GM20000 (cell line): ENCODE measurements around the gene CDK11B.
"Not testable (repeated sequence)": the region's sequence is repeated elsewhere in the genome, so short reads cannot be mapped to it uniquely, and the experiment has no call there.

Experiments used
- DNase-seq: peaks from one replicate; pipeline ENCODE4 v3.0.0; 2012; ENCODE audit warnings: low spot score
- TF ChIP-seq, protein P1 (sequence below): IDR thresholded peaks from 2 replicates; pipeline ENCODE4 v1.5.1; 2012; ENCODE audit warnings: mild to moderate bottlenecking, control low read depth; ENCODE audit errors: extremely low read depth, missing control alignments

The CDK11B gene

DNA sequence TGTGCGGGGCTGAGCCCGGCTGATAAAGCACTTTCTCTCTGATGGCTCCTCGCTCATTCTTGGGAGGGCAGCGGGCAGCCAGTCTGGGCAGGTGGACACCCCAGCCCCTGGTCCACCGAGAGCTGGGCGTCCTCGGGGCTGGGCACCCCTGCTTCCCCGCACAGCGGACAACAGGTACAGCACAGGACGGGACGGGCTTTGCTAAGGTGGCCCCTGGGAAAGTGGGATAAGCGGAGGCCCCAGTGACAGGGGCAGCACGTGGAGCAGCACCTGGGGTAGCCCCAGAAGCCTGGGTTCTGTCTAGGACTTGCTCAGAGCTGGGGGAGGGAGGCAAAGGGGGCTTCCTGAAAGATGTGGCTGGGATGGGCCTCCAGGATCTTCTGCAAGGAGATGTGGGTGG, 24.2 kb downstream of the CDK11B start:
- not testable (repeated sequence) for DNase-seq

DNA sequence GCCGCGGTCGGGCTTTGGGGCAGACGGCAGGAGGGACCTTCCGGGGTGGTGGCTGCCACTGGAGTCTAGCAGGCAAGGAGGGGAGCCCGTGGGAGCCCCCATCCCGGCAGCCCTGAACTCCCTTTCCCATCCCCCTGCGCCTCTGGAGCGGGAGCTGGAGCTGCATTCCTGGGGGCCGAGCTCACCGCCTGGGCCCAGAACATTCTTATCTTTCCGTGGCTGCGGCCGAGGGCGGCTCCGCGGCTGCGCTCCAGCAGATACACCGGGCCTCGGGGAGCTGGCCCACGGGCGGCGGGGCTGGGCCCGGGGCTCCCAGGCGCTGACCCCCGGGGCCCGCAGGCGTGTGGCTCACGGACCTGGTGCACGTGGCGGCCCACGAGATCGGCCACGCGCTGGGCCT, 25.4 kb downstream of the CDK11B start:
- not testable (repeated sequence) for DNase-seq

DNA sequence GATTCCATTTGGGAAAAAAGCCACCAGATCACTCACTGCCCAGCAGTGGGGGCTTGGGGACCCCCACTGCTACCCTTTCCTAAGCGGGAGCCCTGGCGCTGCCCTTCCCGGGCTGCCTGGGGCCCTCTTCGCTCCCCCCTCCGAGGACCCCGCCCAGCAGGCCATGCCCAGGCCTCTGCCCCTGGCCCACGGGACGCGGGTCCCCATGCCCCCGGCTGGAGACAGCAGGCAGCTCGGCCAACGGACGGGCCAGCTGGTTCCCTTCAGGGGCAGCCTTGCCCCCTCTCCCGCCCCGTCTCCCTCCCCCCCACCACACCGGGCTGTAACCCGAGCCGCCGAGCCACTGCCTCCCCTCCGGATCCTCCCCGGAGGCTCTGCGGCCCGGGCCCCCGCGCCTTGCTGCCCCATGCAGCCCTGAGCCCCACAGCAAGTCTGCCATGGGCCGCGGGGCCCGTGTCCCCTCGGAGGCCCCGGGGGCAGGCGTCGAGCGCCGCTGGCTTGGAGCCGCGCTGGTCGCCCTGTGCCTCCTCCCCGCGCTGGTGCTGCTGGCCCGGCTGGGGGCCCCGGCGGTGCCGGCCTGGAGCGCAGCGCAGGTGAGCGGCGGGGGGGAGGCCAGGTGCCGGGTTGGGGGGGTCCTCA, 26.9 kb downstream of the CDK11B start, which contains the start of gene MMP23B:
Gene MMP23B (plus strand): TSS at position 392 of the 639 bp plus-strand sequence. CDS start 46 bp downstream, at position 438.
- DNase-seq = no peak
- TF ChIP-seq, protein P1, sequence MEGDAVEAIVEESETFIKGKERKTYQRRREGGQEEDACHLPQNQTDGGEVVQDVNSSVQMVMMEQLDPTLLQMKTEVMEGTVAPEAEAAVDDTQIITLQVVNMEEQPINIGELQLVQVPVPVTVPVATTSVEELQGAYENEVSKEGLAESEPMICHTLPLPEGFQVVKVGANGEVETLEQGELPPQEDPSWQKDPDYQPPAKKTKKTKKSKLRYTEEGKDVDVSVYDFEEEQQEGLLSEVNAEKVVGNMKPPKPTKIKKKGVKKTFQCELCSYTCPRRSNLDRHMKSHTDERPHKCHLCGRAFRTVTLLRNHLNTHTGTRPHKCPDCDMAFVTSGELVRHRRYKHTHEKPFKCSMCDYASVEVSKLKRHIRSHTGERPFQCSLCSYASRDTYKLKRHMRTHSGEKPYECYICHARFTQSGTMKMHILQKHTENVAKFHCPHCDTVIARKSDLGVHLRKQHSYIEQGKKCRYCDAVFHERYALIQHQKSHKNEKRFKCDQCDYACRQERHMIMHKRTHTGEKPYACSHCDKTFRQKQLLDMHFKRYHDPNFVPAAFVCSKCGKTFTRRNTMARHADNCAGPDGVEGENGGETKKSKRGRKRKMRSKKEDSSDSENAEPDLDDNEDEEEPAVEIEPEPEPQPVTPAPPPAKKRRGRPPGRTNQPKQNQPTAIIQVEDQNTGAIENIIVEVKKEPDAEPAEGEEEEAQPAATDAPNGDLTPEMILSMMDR = no peak

DNA sequence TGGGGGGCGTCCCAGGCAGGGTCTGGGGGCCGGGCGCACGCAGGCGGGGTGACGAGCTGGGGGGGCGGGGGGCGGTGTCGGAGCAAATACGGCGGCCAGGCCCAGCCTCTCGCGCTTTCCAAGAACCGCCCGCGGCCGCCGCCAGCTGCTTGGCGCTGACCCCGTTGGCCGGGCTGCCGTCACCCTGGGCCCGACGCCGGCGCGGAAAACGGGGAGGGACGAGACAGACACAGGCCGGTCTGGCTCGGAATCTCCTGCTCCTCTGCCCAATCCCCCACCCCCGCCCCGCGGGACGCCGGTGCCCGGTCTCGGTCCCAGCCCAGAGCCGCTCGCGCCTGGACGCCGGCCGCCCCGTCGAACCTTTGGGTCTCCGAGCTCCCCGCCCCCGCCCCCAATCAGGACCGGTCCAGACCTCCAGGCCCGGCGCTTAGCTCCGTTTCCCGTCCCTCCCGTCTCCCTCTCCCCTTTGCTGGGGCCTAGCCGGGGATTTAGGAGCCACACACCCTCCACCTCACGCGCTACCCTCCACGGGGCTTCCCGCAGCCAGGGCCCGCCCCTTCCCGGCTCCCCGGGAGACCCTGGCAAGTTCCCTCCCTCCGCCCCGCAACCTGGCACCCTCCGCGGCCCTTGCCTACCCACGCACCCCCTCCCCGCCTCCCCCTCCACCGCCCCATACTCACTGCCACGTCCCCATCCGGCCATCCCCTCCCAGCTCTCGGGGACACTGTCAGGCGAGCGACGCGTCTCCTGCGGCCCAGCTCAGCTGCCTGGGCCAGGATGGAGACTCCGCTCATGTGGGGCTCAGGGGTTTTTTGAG, 27.6 kb downstream of the CDK11B start:
- DNase-seq = no peak
- TF ChIP-seq, protein P1 = no peak

DNA sequence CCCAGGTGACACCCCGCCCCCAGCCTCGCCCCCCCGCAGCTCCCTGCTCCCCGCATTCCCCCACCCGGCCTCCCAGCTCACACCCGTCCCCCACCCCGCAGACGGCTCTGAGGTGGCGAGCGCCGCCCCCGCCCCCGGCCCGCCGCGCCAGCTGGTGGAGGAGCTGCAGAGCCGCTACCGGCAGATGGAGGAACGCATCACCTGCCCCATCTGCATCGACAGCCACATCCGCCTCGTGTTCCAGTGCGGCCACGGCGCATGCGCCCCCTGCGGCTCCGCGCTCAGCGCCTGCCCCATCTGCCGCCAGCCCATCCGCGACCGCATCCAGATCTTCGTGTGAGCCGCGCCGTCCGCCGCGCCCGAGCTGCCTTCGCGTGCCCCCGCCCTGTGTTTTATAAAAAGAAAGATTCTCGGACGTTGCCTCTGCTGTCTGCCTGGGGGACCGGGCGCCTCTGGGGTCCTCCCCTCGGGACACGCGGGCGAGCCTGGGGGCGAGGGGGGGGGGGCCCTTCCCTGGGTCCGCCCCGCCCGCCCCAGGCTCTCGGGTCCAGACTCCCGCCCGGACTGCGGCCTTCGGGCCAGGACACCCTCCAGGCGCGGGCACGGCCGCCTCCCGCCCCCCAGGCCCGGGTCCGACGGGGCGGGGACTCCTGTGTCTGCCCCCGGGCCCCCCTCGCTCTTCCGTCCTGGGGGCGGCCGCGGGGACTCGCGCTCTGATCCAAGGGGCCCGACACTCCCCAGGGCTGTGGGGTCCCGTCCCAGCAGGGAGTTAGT, 28.4 kb downstream of the CDK11B start:
- TF ChIP-seq, protein P1 = no peak
- DNase-seq = peak; percentile 100

DNA sequence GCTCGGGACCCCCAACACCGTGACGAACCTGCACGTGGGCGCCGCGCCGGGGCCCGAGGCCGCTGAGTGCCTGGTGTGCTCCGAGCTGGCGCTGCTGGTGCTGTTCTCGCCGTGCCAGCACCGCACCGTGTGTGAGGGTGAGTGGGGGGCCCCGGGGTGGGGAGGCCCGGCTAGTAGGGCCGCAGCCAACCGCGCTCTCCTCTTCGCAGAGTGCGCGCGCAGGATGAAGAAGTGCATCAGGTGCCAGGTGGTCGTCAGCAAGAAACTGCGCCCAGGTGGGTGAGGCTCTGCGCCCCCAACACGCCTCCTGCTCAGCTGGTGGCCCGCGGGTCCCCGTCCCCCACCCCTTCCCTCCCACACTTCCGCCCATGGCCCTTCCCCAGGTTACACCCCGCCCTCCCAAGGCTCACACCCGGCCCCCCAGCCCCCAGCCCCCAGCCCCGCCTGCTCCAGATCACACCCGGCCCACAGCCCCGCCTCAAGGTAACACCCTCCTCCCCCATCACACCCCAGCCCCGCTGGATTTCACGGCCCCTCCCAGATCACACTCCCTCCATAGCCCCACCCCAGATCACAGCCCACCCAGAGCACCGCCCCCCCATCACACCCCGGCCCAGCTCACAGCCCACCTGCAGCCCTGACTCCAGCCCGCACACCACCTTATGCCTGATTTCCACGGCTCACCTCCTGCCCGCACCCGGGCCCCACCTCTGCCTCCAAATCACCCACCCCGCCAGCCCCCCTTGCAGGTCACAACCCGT, 29.2 kb downstream of the CDK11B start:
- TF ChIP-seq, protein P1 = no peak

DNA sequence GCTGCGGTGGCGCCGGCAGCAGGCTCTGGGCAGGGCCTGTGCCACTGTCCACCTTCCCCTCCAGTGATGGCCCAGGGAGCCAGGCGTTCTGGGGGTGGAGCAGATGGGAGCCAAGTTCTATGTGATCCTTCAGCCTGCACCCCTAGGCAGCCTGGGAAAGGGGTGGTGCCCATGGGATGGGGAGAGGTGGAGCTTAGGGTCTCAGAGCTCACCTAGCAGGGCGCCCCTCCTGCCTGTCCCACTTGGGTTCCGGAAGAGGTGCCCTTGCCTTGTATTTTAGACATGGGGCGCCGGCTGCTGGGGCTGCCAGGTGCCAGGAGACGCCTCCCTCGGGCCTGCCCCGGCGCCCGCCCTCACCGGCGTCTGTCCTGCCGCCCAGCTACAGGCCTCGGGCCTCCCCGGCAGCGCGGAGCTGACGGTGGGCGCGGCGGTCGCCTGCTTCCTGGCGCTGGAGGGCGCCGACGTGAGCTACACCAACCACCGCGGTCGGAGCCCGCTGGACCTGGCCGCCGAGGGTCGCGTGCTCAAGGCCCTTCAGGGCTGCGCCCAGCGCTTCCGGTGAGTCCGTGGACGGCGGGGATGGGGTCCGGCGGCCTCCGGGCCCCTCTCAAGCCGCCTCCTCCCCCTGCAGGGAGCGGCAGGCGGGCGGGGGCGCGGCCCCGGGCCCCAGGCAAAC, 29.9 kb downstream of the CDK11B start:
- DNase-seq = no peak

More for the DNA sequence above, 29.2 kb downstream of the CDK11B start:
- DNase-seq = peak; percentile 83

More for the DNA sequence above, 29.9 kb downstream of the CDK11B start:
- TF ChIP-seq, protein P1 = no peak
